Forelimb muscle (tissue), 1 donor: ENCODE data around the gene LKAAEAR1. TPM values are rescaled to one million over a fixed set of nuclear protein-coding genes. Genes with fewer than 3 reads are reported as not detected.
"Not testable (repeated sequence)": the region's sequence is repeated elsewhere in the genome, so short reads cannot be mapped to it uniquely, and the experiment has no call there.

Experiments used
- DNase-seq: peaks from one replicate; pipeline ENCODE4 v3.0.0-alpha.2; 2013; ENCODE audit warnings: low read depth
- polyA plus RNA-seq: library from polyadenylated mRNA; unstranded; fragments of 120-200 nt; gene quantifications from one replicate; pipeline ENCODE4 v1.2.1, GENCODE V29; 2013; ENCODE audit not compliant: insufficient read length

Gene LKAAEAR1, protein sequence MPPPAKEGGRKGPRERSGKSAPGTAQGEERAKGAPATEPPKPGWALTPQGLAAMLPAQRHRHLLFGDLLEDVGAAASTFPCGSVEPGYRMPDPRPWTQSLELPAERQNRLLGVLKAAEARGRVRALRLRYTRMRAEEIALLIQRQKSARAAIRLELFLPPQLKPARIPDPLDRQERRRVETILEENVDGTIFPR
- polyA plus RNA-seq, result 0.18 TPM

DNA sequence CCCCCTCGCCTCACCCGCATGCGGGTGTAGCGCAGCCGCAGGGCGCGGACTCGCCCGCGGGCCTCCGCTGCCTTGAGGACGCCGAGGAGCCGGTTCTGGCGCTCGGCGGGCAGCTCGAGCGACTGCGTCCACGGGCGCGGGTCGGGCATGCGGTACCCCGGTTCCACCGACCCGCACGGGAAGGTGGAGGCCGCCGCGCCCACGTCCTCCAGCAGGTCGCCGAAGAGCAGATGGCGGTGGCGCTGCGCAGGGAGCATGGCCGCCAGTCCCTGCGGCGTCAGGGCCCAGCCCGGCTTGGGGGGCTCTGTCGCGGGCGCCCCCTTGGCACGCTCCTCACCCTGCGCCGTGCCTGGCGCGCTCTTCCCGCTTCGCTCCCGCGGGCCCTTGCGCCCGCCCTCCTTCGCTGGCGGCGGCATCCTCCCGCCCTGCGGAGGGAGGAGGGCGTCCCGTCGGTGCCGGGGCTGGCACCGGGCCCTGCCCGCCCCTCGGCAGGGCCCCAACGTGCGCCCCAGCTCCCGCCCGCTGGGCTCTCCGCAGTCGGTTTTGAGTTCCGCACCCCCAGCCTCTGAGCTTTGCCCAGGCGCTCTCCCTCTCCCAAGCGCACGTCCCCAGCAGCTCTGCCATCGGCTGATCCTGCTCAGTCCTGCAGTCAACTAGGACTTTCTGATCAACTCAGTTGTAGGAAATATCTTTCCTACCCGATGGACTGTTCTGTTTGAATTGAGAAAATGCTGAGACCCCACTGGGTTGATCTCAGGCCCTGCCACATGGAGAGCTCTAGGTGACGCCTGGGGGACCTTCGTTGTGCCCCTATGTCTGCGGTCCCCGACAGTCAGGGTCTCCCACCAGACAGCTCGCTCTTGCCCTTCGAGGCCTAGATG is at the start of gene LKAAEAR1:
LKAAEAR1 (minus strand) TSS at position 595 of the 881 bp plus-strand sequence; CDS start at position 416, 179 bp downstream.
- DNase-seq, result no peak

DNA sequence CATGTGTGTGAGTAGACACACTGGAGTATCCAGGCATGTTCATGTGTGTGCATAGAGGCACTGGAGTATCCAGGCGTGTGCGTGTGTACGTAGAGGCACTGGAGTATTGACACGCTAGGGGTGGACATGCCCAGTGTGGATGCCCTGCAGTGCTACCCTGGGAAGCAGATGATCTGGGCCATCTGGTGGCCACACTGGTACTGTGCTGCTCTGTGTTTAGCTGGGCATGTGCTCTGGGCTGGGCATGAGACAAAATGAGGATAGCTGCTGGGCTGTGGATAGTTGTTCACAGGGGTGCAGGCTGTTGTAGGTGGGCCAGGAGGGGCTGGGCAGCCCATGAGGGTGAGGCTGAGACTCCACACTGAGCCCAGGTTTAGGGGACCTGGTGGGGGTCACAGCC is 47.2 kb upstream of the LKAAEAR1 start:
- DNase-seq, result no peak

DNA sequence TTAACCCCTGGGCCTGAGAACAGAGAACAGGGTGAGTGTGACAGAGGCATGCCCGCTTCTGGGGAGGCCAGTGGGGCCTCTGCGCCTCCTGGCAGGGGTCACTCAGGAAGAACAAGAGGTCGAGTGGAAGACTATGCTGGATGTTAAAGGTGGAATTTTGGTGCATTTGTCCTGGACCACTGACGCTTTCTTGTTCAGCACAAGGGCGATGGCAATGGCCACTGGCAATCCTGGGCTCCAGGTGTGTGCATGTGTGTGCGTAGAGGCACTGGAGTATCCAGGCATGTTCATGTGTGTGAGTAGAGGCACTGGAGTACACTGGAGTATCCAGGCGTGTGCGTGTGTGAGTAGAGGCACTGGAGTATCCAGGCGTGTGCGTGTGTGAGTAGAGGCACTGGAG is 46.7 kb upstream of the LKAAEAR1 start:
- DNase-seq, result no peak

DNA sequence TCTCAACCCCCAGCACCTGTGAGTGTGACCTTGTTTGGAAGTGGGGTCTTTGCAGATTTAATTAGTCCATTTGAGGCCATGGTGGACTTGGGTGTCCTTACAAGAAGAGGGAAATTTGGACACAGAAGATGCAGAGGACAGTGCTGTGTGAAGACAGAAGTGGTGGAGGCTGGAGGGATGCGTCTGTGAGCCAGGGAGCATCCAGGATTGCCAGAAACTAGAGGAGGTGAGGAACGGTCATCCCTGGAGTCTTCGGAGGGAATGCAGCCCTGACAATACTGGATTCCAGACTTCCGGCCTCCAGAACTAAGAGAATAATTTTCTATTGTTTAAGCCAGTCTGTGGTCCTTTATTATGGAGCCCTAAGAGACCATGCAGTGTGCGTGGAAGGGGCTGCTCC is 46.1 kb upstream of the LKAAEAR1 start:
- no peak for DNase-seq

DNA sequence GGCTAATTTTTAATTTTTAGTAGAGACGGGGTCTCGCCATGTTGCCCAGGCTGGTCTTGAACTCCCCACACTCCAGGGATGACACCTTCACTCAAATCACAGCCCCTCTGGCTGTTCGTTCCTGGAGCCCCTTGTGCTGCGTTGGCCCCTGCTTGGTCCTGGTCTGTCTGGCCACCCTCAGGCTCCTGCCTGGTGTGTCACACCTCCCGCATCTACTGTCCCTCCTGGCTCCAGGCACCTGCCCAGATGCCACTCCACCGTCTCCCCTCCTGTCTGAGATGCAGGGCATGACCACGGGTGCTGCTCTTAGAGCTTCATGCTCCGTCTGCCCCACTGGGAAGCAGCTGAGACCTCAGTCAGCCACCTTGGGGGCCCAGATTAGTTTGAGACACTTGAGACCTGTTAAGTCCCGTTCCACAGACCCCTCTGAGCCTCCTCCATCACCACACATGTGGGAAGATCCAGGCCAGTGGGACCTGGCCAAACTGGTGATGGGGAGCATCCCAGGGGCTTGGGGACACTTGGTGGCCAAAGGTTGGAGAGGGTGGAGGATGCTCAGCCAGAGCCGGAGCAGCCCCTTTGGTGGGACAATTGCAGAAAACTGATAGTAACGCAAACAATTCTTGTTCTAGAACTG is 45.1 kb upstream of the LKAAEAR1 start:
- no peak for DNase-seq

DNA sequence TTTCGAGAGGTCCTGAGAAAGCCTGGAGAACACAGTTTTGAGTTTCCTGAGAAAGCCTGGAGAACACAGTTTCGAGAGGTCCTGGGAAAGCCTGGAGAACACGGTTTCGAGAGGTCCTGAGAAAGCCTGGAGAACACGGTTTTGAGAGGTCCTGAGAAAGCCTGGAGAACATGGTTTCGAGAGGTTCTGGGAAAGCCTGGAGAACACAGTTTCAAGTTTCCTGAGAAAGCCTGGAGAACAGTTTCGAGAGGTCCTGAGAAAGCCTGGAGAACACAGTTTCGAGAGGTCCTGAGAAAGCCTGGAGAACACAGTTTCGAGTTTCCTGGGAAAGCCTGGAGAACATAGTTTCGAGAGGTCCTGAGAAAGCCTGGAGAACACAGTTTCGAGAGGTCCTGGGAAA is 39.3 kb upstream of the LKAAEAR1 start:
- DNase-seq, result not testable (repeated sequence)

DNA sequence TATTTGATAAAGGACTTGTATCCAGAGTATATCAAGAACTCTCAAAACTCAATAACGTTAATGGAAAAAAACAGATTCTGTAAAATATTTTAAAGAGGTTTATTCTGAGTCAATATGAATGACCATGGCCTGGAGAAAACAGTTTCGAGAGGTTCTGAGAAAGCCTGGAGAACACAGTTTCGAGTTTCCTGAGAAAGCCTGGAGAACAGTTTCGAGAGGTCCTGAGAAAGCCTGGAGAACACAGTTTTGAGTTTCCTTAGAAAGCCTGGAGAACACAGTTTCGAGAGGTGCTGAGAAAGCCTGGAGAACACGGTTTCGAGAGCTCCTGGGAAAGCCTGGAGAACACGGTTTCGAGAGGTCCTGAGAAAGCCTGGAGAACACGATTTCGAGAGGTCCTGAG is 38.7 kb upstream of the LKAAEAR1 start:
- not testable (repeated sequence) for DNase-seq

DNA sequence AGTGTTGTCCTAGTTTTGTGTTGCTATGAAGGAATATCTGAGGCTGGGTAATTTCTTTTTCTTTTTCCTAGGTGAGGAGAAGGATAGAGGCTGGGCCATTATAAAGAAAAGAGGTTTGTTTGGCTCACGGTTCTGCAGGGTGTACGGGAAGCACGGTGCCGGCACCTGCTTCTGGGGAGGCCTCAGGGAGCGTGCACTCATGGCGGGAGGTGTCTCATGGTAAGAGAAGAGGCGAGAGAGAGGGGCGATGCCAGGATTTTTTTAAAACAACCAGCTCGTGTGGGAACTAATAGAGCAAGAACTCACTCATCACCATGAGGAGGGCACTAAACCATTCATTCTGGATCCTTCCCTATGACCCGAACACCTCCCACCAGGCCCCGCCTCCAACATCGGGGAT is 37.4 kb upstream of the LKAAEAR1 start:
- no peak for DNase-seq

DNA sequence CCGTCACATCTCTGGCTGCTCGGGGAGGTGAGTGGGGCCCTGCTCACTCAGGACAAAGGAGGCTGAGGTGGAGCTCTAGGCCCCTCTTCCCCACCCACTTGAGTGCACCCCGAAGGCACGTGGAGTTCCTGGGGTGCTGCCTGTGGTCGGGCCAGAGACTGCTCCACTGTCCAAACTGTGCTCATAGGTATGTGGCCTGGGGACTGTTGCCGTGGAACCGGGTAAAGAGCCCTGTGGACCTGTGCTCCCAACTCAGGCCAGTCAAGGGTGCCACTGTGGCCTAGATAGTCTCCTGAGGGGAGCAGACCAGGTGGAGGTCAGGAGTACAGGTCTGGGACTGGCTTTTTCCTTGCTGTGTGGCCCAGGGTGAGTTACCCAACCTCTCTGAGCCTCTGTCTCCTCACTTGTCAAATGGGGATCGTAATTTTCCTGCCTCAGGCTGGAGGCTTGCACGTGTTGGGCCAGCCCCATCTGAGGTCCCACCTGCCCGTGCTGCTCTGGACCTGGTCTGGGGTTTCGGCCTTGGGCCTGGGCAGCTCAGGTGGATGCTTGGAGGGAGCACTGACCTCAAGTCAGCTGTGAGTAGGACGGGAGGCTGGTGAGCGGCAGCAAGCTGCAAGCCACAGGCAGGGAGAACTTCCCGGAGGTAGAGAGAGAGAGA is 35.6 kb upstream of the LKAAEAR1 start:
- DNase-seq, result no peak

DNA sequence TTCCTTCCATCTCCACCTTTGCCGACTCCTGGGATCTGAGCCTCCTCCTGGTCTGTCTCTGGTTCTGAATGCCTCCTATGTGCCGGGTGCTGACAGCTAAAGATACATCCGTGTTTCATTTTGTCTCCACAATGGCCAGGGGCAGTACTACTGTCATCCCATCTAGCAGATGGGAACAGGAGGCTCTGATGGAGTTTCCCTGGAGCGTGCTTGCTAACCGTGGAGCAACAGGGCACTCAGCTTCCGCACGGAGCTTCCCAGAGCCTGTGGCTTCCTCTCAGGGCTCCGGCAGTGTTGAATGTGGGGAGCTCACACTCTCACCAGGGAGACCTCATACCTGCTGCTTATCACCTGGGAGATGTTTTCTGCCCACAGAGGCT is 35.1 kb upstream of the LKAAEAR1 start:
- no peak for DNase-seq

DNA sequence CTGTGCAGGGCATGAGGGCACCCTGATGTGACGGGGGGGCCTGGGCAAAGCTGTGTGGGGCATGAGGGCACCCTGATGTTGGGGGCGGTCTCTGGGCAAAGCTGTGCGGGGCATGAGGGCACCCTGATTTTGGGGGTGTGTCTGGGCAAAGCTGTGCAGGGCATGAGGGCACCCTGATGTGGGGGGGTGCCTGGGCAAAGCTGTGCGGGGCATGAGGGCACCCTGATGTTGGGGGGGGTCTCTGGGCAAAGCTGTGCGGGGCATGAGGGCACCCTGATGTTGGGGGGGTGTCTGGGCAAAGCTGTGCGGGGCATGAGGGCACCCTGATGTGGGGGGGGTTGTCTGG is 33.2 kb upstream of the LKAAEAR1 start:
- DNase-seq, result not testable (repeated sequence)

DNA sequence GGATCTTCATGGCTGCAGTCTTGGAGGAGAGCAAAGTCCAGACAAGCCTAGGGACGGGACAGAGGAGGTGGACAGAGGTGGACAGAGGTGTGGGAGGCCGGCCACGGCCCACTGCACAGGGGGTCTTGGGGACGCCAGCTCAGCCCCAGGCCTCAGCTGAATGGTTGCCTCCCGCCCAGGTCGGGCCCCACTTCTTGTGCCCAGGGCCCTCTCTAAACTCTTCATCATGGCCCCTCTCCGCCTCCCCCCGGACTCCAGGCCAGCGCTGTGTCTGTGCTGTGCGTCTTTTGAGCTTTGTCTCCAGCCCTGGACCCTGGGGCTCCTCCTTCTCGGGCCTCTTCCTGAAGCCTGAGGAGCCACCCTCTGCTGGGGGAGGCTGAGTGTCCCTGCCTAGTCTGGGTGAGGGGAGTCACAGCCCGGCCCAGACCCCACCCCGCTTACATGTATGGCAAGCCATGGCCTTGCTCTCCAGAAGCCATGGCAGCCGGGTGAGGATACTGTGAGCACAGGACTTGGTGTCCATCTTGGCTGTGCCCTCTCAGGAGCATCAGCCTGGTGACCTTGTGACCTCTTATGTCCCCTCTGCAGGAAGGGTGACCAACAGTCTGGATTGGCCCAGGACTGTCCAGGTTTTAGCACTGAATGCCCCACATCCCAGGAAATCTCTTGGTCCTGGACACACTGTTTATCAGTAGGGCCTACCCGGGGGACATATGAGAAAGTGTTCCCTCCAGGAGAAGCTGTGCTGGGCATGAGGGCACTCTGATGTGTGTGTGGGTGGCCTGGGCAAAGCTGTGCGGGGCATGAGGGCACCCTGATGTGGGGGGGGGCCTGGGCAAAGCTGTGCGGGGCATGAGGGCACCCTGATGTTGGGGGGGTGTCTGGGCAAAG is 32.6 kb upstream of the LKAAEAR1 start:
- DNase-seq, result no peak

DNA sequence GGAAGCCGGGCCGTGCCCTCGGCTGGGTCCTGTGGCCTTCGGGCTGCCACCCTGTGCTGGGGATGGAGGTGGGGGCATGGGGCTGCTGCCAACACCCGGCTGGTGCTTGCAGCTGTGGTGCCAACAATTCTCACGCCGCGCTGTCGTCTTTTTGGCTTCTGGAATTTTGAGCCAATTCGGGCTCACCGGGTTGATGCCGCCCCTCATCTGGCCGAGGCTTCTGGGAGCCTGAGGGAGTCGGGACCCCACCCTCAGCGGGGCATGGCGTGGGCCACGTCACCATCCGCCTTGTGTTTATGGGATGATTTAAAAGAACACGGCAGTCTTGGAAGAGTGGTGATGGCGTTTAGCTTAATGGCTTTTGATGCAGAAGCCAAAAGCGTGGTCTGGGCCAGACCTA is 31.8 kb upstream of the LKAAEAR1 start:
- DNase-seq, result no peak

DNA sequence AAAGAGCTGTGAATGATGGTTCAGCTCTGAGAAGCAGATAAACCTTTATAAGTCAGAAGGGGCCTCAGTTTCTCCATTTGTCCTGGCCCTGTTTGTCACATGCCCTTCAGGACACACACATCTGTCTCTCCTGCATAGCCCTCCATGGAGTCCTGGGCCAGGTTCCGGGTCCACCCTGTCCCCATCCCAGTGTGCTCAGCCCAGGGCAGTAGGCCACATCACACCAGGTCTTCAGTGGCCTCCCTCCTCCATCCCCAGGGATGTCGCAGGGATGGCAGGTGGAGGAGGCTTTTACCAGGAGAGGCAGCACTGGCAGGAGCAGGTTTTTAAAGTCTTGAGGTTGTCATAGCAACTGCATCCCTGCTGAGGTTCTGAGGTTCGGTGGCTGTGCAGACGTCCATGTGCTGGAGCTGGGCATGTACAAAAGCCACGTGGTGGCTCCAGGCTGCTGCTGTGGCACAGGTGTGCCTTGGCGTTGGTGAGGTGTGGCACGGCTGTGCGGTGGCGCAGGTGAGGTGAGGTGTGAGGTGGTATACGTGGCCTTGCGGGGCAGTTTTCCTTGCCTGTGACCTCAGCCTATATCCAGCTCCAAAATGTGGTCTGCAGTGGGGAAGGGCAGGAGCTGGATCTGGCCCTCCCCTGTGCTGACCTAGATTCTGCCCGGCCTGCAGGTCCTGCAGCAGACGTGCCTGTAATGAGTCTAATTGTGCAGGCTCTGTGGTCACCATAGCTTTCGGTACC is 31.1 kb upstream of the LKAAEAR1 start:
- no peak for DNase-seq

DNA sequence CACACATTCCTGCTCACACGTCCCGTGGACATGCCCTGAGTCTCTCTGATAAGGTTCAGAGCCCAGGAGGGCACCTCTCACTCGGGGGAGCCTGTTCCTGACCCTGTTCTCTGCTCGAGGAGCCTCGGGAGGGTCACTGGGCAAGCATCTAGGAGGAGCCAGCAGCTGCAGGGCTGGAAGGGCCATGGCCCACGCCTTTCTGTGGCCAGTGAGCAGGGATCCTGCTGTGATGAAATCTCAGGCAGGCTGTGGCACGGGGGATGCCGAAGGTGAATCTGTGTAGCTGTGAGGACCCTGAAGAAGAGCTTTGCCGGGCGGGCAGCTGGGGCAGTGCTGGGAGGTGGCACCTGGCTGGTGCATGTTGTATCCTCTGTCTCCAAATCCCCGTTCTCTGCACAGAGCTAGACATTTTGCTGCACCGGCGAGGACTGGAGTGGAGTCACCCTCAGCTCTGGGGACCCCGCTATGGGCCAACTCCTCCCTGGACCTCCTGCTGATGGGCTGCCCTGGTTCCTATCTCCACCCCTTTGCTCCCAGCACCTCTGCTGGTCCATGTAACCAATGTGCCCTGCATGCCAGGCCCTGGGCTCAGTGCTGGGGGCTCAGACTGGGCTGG is 30.3 kb upstream of the LKAAEAR1 start:
- no peak for DNase-seq

DNA sequence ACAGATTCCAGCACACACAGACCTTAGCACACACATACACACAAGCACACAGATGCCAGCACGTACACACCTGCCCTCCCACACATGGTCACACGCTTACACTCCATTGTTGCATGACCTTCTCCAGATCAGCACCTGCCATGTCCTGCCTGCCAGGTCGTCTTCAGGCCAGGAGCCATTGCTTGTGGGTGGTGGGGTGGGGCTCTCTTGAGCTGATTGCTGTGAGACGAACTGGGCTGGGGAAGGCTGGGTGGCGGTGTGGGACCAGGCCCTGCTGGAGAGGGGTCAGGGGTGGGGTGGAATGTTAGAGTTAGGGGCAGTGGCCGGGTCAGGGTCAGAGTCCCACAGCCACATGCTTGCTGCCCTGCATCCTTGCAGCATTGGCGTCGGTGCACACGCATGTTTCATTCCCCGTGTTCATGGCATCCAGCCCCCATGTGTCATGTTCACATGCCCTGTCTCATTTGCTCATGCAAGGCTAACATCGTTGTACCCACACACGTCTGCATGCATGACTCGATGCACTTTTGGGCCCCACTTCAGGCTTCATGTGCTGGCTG is 29.7 kb upstream of the LKAAEAR1 start:
- no peak for DNase-seq

DNA sequence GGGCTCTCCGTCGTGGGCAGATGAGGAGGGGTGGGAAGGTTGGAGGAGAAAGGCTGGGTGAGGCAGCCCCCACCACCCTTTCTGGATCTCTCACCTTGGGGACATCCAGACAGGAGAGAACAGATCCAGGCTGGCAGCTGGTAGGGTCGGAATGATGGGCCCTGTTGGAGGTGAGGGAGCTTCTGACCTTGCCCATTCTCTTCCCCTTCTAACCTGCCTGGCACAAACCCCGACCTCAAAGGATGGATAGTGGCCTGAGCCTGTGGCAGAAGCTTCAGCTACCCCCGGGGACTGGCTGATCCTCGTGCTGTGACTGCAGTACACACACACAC is 29.2 kb upstream of the LKAAEAR1 start:
- no peak for DNase-seq

DNA sequence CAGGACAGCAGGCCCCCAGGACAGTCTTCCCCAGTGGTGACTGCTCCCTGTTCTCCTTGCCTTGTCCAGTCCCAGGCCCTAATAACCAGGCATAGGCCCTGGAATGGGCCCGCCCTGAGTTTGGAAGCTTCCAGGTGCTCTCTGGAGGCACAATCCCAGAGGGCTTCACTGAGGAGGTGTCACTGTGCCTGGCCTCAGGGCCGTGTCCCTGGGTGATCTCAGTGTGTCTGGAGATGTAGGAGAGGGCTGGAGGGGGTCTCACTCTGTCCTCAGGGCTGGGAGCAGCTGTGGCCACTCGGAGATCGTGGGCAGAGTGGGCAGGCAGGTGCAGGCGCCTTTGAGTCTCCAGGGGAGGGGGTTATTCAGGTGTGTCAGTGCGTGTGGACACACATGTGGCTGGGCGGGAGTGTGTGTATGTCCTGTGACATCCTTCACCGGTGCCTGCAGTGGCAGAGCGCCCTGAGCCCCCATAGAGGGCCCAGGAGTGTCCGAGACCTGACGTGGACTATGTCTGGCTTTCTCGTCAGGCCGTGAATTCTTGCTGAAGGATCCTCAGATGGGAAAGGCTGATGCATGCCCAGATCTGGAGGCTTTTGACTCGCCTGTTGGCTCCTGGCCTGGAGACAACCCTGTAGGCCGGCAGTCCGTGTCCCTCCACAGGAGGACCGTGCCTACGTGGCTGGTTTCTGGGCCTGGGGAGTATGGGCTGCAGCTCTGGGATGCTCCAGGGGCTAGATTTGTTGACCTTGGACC is 28.7 kb upstream of the LKAAEAR1 start:
- DNase-seq, result no peak
